SU-DHL-6 (cell line): ENCODE measurements around the gene C1orf210.

ENCODE experiments used
- H2AFZ ChIP-seq: fragments of 200-600 bp; sonication (generic); 2 replicates; pipeline ENCODE4 v1.6.1; 2014; ENCODE audit warnings: low read depth, mild to moderate bottlenecking, moderate library complexity, mixed read lengths, antibody characterized with exemption, low read length; ENCODE audit not compliant: severe bottlenecking
- H3F3A ChIP-seq: fragments of 200-600 bp; shearing (Covaris generic); 2 replicates; pipeline ENCODE4 v1.6.0; 2016; ENCODE audit warnings: antibody characterized with exemption, mild to moderate bottlenecking; ENCODE audit not compliant: insufficient read depth
- H3K27ac ChIP-seq: fragments of 200-600 bp; sonication (generic); 2 replicates; pipeline ENCODE4 v1.5.1; 2016; ENCODE audit warnings: low read depth, mild to moderate bottlenecking, low read length, moderate library complexity, mixed read lengths
- H3K27me3 ChIP-seq: fragments of 200-600 bp; sonication (generic), shearing (Covaris generic); 2 replicates; pipeline ENCODE4 v1.6.0; 2014; ENCODE audit warnings: mild to moderate bottlenecking, low read length
- H3K36me3 ChIP-seq: fragments of 200-600 bp; sonication (generic); 2 replicates; pipeline ENCODE4 v1.6.1; 2014; ENCODE audit warnings: mild to moderate bottlenecking, low read length, mixed read lengths
- H3K4me2 ChIP-seq: fragments of 300-600, 200-600 bp; shearing (Covaris generic), sonication (generic); 2 replicates; pipeline ENCODE4 v1.6.0; 2014; ENCODE audit warnings: low read length, low read depth, mild to moderate bottlenecking; ENCODE audit not compliant: poor library complexity, severe bottlenecking
- H3K4me3 ChIP-seq: fragments of 200-600 bp; sonication (generic); 2 replicates; pipeline ENCODE4 v1.5.1; 2014; ENCODE audit warnings: antibody characterized with exemption, low read length, mild to moderate bottlenecking, mixed read lengths; ENCODE audit not compliant: insufficient read depth, poor library complexity, severe bottlenecking
- H3K79me2 ChIP-seq: fragments of 200-600 bp; sonication (generic); 2 replicates; pipeline ENCODE4 v1.6.1; 2014; ENCODE audit warnings: mild to moderate bottlenecking, low read length, moderate library complexity; ENCODE audit not compliant: insufficient read depth
- H3K9ac ChIP-seq: fragments of 200-600 bp; sonication (generic); 2 replicates; pipeline ENCODE4 v1.7.0; 2014; ENCODE audit warnings: mild to moderate bottlenecking, low read length
- H3K9me2 ChIP-seq: fragments of 200-600 bp; sonication (generic); replicated peaks from 2 replicates; pipeline ENCODE4 v1.6.1; 2014; ENCODE audit warnings: low read length; ENCODE audit not compliant: insufficient read depth
- H3K9me3 ChIP-seq: fragments of 200-600 bp; sonication (generic); 2 replicates; pipeline ENCODE4 v1.6.1; 2014; ENCODE audit warnings: low read length, mixed read lengths; ENCODE audit not compliant: insufficient read depth
- H4K20me1 ChIP-seq: fragments of 200-600 bp; sonication (generic); 2 replicates; pipeline ENCODE4 v1.6.1; 2014; ENCODE audit warnings: low read depth, mild to moderate bottlenecking, antibody characterized with exemption, low read length, moderate library complexity, mixed read lengths
- CTCF ChIP-seq: fragments of 200-600 bp; sonication (generic); IDR thresholded peaks from one replicate; pipeline ENCODE4 v1.5.1; 2017; ENCODE audit warnings: antibody characterized with exemption, mild to moderate bottlenecking, low read length, moderate library complexity; ENCODE audit not compliant: insufficient read depth, poor library complexity, severe bottlenecking
- EZH2phosphoT487 ChIP-seq: fragments of 200-600 bp; sonication (generic), shearing (Covaris generic); conservative IDR thresholded peaks from 2 replicates; pipeline ENCODE4 v1.6.1; 2018; ENCODE audit warnings: mild to moderate bottlenecking, antibody characterized with exemption, low read length, moderate library complexity, mixed read lengths

Gene C1orf210

GRCh38 chr1:43305926-43306687 is 20.7 kb upstream of the C1orf210 start:
- Histone ChIP-seq H3K79me2 (no peaks in the 10 kb centered on the region), H3K4me2 (no peak overlapping the region), H2AFZ (no peak overlapping the region), H3K4me3 (no peak overlapping the region), H3K27ac (no peak overlapping the region), H3K36me3 (no peaks in the 10 kb centered on the region), H3F3A (no peaks in the 10 kb centered on the region), H3K9me2 (no peaks in the 10 kb centered on the region), H3K27me3 (no peaks in the 10 kb centered on the region), H3K9me3 (no peaks in the 10 kb centered on the region), H3K9ac (no peak overlapping the region), H4K20me1 (no peaks in the 10 kb centered on the region)
- TF ChIP-seq EZH2phosphoT487 (no peak), CTCF (no peak)

- Histone ChIP-seq H3K79me2 (no peaks in the 10 kb centered on the region), H3K4me2 (no peak overlapping the region), H2AFZ (no peak overlapping the region), H3K27ac (no peak overlapping the region), H3F3A (no peaks in the 10 kb centered on the region), H3K4me3 (no peak overlapping the region), H3K27me3 (no peaks in the 10 kb centered on the region), H3K9ac (no peak overlapping the region), H3K9me2 (no peaks in the 10 kb centered on the region), H4K20me1 (no peaks in the 10 kb centered on the region), H3K36me3 (no peaks in the 10 kb centered on the region), H3K9me3 (no peaks in the 10 kb centered on the region)
- TF ChIP-seq EZH2phosphoT487 (no peak), CTCF (no peak)
These were observed 20.1 kb upstream of the C1orf210 start for GRCh38 chr1:43305461-43305860.

DNA sequence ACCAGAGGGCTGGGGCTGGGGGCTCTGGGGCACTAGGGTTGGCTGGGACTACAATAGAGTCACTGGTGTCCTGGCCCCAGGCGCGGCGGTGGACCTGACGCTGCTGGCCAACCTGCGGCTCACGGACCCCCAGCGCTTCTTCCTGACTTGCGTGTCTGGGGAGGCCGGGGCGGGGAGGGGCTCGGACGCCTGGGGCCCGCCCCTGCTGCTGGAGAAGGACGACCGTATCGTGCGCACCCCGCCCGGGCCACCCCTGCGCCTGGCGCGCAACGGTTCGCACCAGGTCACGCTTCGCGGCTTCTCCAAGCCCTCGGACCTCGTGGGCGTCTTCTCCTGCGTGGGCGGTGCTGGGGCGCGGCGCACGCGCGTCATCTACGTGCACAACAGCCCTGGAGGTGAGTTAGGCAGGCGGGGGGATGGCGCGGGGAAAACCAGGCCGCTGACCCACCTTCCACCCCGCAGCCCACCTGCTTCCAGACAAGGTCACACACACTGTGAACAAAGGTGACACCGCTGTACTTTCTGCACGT is 19.5 kb upstream of the C1orf210 start:
- Histone ChIP-seq H3K36me3 (no peaks in the 10 kb centered on the region), H3K27ac (no peak overlapping the region), H4K20me1 (no peaks in the 10 kb centered on the region), H3K4me2 (no peak overlapping the region), H3K79me2 (no peaks in the 10 kb centered on the region), H3K9ac (no peak overlapping the region), H3K9me3 (no peaks in the 10 kb centered on the region), H2AFZ (no peak overlapping the region), H3K4me3 (no peak overlapping the region), H3K9me2 (no peaks in the 10 kb centered on the region), H3K27me3 (no peaks in the 10 kb centered on the region), H3F3A (no peaks in the 10 kb centered on the region)
- TF ChIP-seq CTCF = no peak
- no peak for TF ChIP-seq EZH2phosphoT487
